SK-N-SH (cell line): ENCODE data around the gene KLHL2. TPM values are rescaled to one million over a fixed set of nuclear protein-coding genes. Genes with fewer than 3 reads are reported as not detected.

Experiments used
- CTCF ChIA-PET: fragments of 300-600, 350-600 bp; formaldehyde crosslinking; extraction: SDS; loops from one replicate; lab custom pipeline; 2021; lab: Yijun Ruan, JAX
- POLR2A ChIA-PET: fragments of 350-600 bp; sonication (Branson Sonifier 250); formaldehyde crosslinking; extraction: SDS; loops from one replicate; lab custom pipeline; 2020; ENCODE audit warnings: antibody characterized with exemption, inconsistent platforms; lab: Yijun Ruan, JAX
- DNase-seq: peaks from one replicate; pipeline ENCODE4 v3.0.0; 2012
- H2AFZ ChIP-seq: fragments of 200-600 bp; sonication (generic); 2 replicates; pipeline ENCODE4 v1.8.1; 2016; ENCODE audit warnings: antibody characterized with exemption, mild to moderate bottlenecking, low read depth
- H3F3A ChIP-seq: fragments of 200-600 bp; sonication (generic); replicated peaks from 2 replicates; pipeline ENCODE3; 2016; ENCODE audit warnings: antibody characterized with exemption, mild to moderate bottlenecking; ENCODE audit not compliant: insufficient read depth
- H3K27ac ChIP-seq, 2 experiments: fragments of 200-500 bp in 1 of 2; fragments of 200-600 bp in 1 of 2; sonication (Bioruptor generic) in 1 of 2; sonication (generic), shearing (Covaris generic) in 1 of 2; 2 replicates each; pipeline versions ENCODE4 v1.5.1 to v1.6.1; 2014 to 2016; ENCODE audit warnings: low read depth in 2 of 2, inconsistent platforms in 1 of 2, low read length in 1 of 2, mild to moderate bottlenecking in 1 of 2, mixed read lengths in 1 of 2
- H3K27me3 ChIP-seq: fragments of 200-600 bp; sonication (generic), shearing (Covaris generic); 2 replicates; pipeline ENCODE4 v1.6.1; 2016; ENCODE audit warnings: mixed run types; ENCODE audit not compliant: insufficient read depth
- H3K36me3 ChIP-seq, 2 experiments: fragments of 200-500 bp in 1 of 2; fragments of 200-600 bp in 1 of 2; sonication (Bioruptor generic) in 1 of 2; sonication (generic) in 1 of 2; replicated peaks in 1 of 2; 2 replicates each; pipeline versions ENCODE3 to v1.5.1; 2014 to 2016; ENCODE audit warnings: low read length in 1 of 2, mild to moderate bottlenecking in 1 of 2; ENCODE audit not compliant: insufficient read depth in 2 of 2, control insufficient read depth in 1 of 2
- H3K4me1 ChIP-seq, 2 experiments: fragments of 200-500 bp in 1 of 2; fragments of 200-600 bp in 1 of 2; sonication (Bioruptor generic) in 1 of 2; sonication (generic), shearing (Covaris generic) in 1 of 2; 2 replicates each; pipeline versions ENCODE4 v1.5.1 to v1.6.1; 2014 to 2016; ENCODE audit warnings: low read depth in 1 of 2, low read length in 1 of 2, mixed run types in 1 of 2; ENCODE audit not compliant: insufficient read depth in 2 of 2, control insufficient read depth in 1 of 2
- H3K4me2 ChIP-seq: fragments of 200-600 bp; sonication (generic), shearing (Covaris generic); 2 replicates; pipeline ENCODE4 v1.6.1; 2017; ENCODE audit warnings: mixed run types
- H3K4me3 ChIP-seq, 2 experiments: fragments of 200-500 bp in 1 of 2; fragments of 200-600 bp in 1 of 2; sonication (Bioruptor generic) in 1 of 2; sonication (generic), shearing (Covaris generic) in 1 of 2; 2 replicates each; pipeline versions ENCODE4 v1.5.1 to v1.8.1; 2014 to 2016; ENCODE audit warnings: low read depth in 2 of 2, inconsistent platforms in 1 of 2, low read length in 1 of 2, mild to moderate bottlenecking in 1 of 2, mixed read lengths in 1 of 2, moderate library complexity in 1 of 2
- H3K79me2 ChIP-seq: fragments of 200-600 bp; sonication (generic); 2 replicates; pipeline ENCODE4 v1.8.1; 2017; ENCODE audit warnings: mild to moderate bottlenecking; ENCODE audit not compliant: insufficient read depth
- H3K9ac ChIP-seq: fragments of 200-600 bp; sonication (generic); 2 replicates; pipeline ENCODE4 v1.6.1; 2017; ENCODE audit warnings: mixed run types
- H3K9me2 ChIP-seq: fragments of 200-600 bp; sonication (generic); 2 replicates; pipeline ENCODE4 v1.6.1; 2017; ENCODE audit warnings: mixed run types
- H3K9me3 ChIP-seq: fragments of 200-600 bp; sonication (generic); 2 replicates; pipeline ENCODE4 v1.6.1; 2017; ENCODE audit warnings: mixed run types, mild to moderate bottlenecking, moderate library complexity
- H4K20me1 ChIP-seq: fragments of 200-600 bp; sonication (generic); 2 replicates; pipeline ENCODE4 v1.6.1; 2017; ENCODE audit warnings: mild to moderate bottlenecking, mixed run types; ENCODE audit not compliant: insufficient read depth
- CHD2 ChIP-seq: fragments of 150-350 bp; IDR thresholded peaks from 2 replicates; pipeline ENCODE4 v1.6.1; 2018; ENCODE audit warnings: low read length; ENCODE audit not compliant: partially characterized antibody
- CTCF ChIP-seq: fragments of 200-600 bp; sonication (generic); IDR thresholded peaks from 2 replicates; pipeline ENCODE4 v1.6.1; 2017; ENCODE audit warnings: antibody characterized with exemption, mild to moderate bottlenecking, moderate library complexity
- ELF1 ChIP-seq: IDR thresholded peaks from 2 replicates; pipeline ENCODE4 v1.4.0; 2012
- EP300 ChIP-seq, 2 experiments: IDR thresholded peaks; 2 replicates each; pipeline versions ENCODE4 v1.4.0 to v1.6.1; 2012; ENCODE audit warnings: borderline replicate concordance in 1 of 2, low read depth in 1 of 2, low read length in 1 of 2
- EZH2phosphoT487 ChIP-seq: fragments of 200-600 bp; sonication (generic); IDR thresholded peaks from 2 replicates; pipeline ENCODE4 v1.6.1; 2017; ENCODE audit warnings: low read depth, mixed run types, mild to moderate bottlenecking, antibody characterized with exemption, moderate library complexity, borderline replicate concordance
- FOXM1 ChIP-seq: IDR thresholded peaks from 2 replicates; pipeline ENCODE4 v1.4.0; 2012; ENCODE audit warnings: low read depth, mild to moderate bottlenecking
- IRF3 ChIP-seq: fragments of 150-350 bp; IDR thresholded peaks from 2 replicates; pipeline ENCODE4 v1.6.1; 2016; ENCODE audit warnings: mild to moderate bottlenecking, low read depth, low read length
- JUND ChIP-seq: IDR thresholded peaks from 2 replicates; pipeline ENCODE4 v1.4.0; 2012
- MAX ChIP-seq: IDR thresholded peaks from 2 replicates; pipeline ENCODE4 v1.4.0; 2012; ENCODE audit warnings: low read depth
- MEF2A ChIP-seq: IDR thresholded peaks from 2 replicates; pipeline ENCODE4 v1.4.0; 2012; ENCODE audit warnings: low read depth, borderline replicate concordance
- MXI1 ChIP-seq: IDR thresholded peaks from 2 replicates; pipeline ENCODE4 v1.6.1; 2012; ENCODE audit warnings: mild to moderate bottlenecking, low read depth, low read length, improper control_type of control experiment
- NFIC ChIP-seq: IDR thresholded peaks from 2 replicates; pipeline ENCODE4 v1.4.0; 2012; ENCODE audit warnings: borderline replicate concordance
- RCOR1 ChIP-seq: fragments of 150-350 bp; IDR thresholded peaks from 2 replicates; pipeline ENCODE4 v1.6.1; 2017; ENCODE audit warnings: antibody characterized with exemption, low read length
- RFX5 ChIP-seq: IDR thresholded peaks from 2 replicates; pipeline ENCODE4 v1.6.1; 2012; ENCODE audit warnings: mild to moderate bottlenecking, improper control_type of control experiment, low read length
- RXRA ChIP-seq: IDR thresholded peaks from 2 replicates; pipeline ENCODE4 v1.4.0; 2012; ENCODE audit warnings: low read depth, mild to moderate bottlenecking, borderline replicate concordance
- TEAD4 ChIP-seq: IDR thresholded peaks from 2 replicates; pipeline ENCODE4 v1.4.0; 2012; ENCODE audit warnings: mild to moderate bottlenecking, borderline replicate concordance; ENCODE audit not compliant: insufficient read depth
- YY1 ChIP-seq: IDR thresholded peaks from 2 replicates; pipeline ENCODE4 v1.4.0; 2012; ENCODE audit warnings: low read depth, mild to moderate bottlenecking
- WGBS: methylation state at CpG from one replicate; pipeline ENCODE4 v1.1.6; 2017; ENCODE audit warnings: low lambda C conversion rate; 5-methylcytosine and 5-hydroxymethylcytosine counted together
- polyA plus RNA-seq, 3 experiments: library from polyadenylated mRNA; depleted of rRNA; stranded (reverse); fragments of >200 nt; gene quantifications; 2 replicates each; pipeline ENCODE4 v1.2.3, GENCODE V29; 2012
- TF ChIP-seq, protein P1 (sequence below): IDR thresholded peaks from 2 replicates; pipeline ENCODE4 v1.4.0; 2012; ENCODE audit warnings: low read depth, borderline replicate concordance

The KLHL2 gene
- polyA plus RNA-seq, 1 of the 3 experiments (the other 2 are of a cell fraction) = 25.0 TPM

DNA sequence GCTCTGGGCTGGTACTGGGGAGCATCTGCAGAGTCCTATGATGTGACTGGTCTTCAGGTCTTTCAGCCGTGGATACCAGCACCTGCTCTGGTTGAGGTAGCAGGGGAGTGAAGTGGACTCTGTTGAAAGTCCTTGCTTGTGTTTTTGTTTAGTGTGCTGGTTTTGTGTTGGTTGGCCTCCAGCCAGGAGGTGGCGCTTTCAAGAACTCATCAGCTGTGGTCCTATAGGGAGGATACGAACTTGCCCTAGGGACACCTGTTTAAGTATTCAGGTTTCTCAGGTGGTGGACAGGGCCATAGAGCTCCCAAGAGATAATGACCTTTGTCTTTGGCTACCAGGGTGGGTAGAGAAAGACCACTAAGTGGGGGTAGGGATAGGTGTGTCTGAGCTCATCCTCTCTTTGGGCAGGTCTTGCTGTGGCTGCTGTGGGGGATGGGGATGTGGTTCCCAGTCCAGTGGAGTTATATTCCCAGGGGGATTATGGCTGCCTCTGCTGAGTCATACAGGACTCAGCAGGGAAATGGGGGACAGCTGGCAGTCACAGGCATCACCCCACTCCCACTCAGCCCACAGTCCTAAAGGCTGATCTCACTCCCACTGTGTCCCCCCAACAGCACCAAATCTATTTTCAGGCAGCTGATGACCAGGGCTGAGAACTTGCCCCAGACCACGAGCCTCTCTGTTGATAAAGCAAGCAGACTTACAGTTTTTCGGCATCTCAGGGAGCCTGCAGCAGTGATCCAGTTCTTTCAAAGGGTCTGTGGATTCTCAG is 144.2 kb downstream of the KLHL2 start:
- H4K20me1 ChIP-seq = no peaks in the 10 kb centered on the region
- no peak overlapping the region for H3K4me2 ChIP-seq
- H3K79me2 ChIP-seq = no peaks in the 10 kb centered on the region
- no peaks in the 10 kb centered on the region for H3K9me3 ChIP-seq
- 85% methylated on average over 2 of the region's 5 CpGs for WGBS
- H3K27ac ChIP-seq = no peak overlapping the region
- no peaks in the 10 kb centered on the region for H3K27me3 ChIP-seq
- no peak for TF ChIP-seq RCOR1
- no peak for TF ChIP-seq IRF3
- TF ChIP-seq NFIC = no peak
- no peak for TF ChIP-seq MXI1
- TF ChIP-seq RXRA = no peak
- TF ChIP-seq ELF1 = no peak
- TF ChIP-seq, protein P1, sequence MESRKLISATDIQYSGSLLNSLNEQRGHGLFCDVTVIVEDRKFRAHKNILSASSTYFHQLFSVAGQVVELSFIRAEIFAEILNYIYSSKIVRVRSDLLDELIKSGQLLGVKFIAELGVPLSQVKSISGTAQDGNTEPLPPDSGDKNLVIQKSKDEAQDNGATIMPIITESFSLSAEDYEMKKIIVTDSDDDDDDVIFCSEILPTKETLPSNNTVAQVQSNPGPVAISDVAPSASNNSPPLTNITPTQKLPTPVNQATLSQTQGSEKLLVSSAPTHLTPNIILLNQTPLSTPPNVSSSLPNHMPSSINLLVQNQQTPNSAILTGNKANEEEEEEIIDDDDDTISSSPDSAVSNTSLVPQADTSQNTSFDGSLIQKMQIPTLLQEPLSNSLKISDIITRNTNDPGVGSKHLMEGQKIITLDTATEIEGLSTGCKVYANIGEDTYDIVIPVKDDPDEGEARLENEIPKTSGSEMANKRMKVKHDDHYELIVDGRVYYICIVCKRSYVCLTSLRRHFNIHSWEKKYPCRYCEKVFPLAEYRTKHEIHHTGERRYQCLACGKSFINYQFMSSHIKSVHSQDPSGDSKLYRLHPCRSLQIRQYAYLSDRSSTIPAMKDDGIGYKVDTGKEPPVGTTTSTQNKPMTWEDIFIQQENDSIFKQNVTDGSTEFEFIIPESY = no peak
- TF ChIP-seq YY1 = no peak
- TF ChIP-seq EP300 (IDR thresholded peaks at IDR 0.05; ENCODE audit: borderline replicate concordance in 1 of 2, low read depth in 1 of 2, low read length in 1 of 2) = no peak
- TF ChIP-seq CHD2 = no peak
- no peak for TF ChIP-seq TEAD4
- TF ChIP-seq EZH2phosphoT487 = no peak
- no peak for TF ChIP-seq MAX
- no peak for TF ChIP-seq CTCF
- no peak for TF ChIP-seq FOXM1
- TF ChIP-seq MEF2A = no peak
- TF ChIP-seq RFX5 = no peak
- no peak for TF ChIP-seq JUND
- H3K9me2 ChIP-seq = no peaks in the 10 kb centered on the region
- ChIA-PET POLR2A (no interaction called here), CTCF (interaction anchor here (1.1 to 1.5 kb wide), 4 partner anchors 9 to 113 kb away, joined by 3 to 5 read pairs (median 3); no protein-coding TSS in a partner anchor)
- H3K36me3 ChIP-seq = no peaks in the 10 kb centered on the region
- H3K4me1 ChIP-seq = no peaks in the 10 kb centered on the region
- no peak overlapping the region for H2AFZ ChIP-seq
- no peak overlapping the region for H3K9ac ChIP-seq
- DNase-seq = no peak
- H3K4me3 ChIP-seq = no peak overlapping the region
- H3F3A ChIP-seq = no peaks in the 10 kb centered on the region
